HG02943 (cell line): ENCODE measurements around the gene TSSK6.

Experiments used
- ATAC-seq: cut with Tn5 transposase; IDR thresholded peaks from one replicate; pipeline ENCODE4 v1.9.1; 2021; ENCODE audit warnings: mild to moderate bottlenecking, low read depth, moderate library complexity; ENCODE audit not compliant: unreplicated experiment

The TSSK6 gene

GRCh38 chr19:19507354-19507753 lies 8.0 kb downstream of the TSSK6 start:
- ATAC-seq, result no peak

- ATAC-seq, result no peak
These were observed 8.8 kb downstream of the TSSK6 start for GRCh38 chr19:19506592-19506991.

GRCh38 chr19:19505669-19506326 lies 9.6 kb downstream of the TSSK6 start:
- ATAC-seq, result no peak

- no peak for ATAC-seq
These were observed 10.3 kb downstream of the TSSK6 start for GRCh38 chr19:19504754-19505668.

- ATAC-seq, result no peak
These were observed 12.3 kb downstream of the TSSK6 start for GRCh38 chr19:19502808-19503602.

- no peak for ATAC-seq
These were observed 13.1 kb downstream of the TSSK6 start for GRCh38 chr19:19502281-19502680.

- no peak for ATAC-seq
These were observed 13.6 kb downstream of the TSSK6 start for GRCh38 chr19:19501798-19502197.

- no peak for ATAC-seq
These were observed 14.2 kb downstream of the TSSK6 start for GRCh38 chr19:19500975-19501644.

GRCh38 chr19:19499272-19499995 lies 15.9 kb downstream of the TSSK6 start:
- no peak for ATAC-seq

GRCh38 chr19:19498255-19498991 lies 16.9 kb downstream of the TSSK6 start:
- ATAC-seq, result no peak

- no peak for ATAC-seq
These were observed 19.4 kb downstream of the TSSK6 start for GRCh38 chr19:19495614-19496603.

GRCh38 chr19:19493841-19494546 lies 21.4 kb downstream of the TSSK6 start:
- no peak for ATAC-seq

- ATAC-seq, result no peak
These were observed 23.2 kb downstream of the TSSK6 start for GRCh38 chr19:19492026-19492610.

GRCh38 chr19:19491321-19492025 lies 23.9 kb downstream of the TSSK6 start:
- no peak for ATAC-seq

- ATAC-seq, result no peak
These were observed 25.0 kb downstream of the TSSK6 start for GRCh38 chr19:19490214-19490968.

GRCh38 chr19:19489804-19490204 lies 25.5 kb downstream of the TSSK6 start:
- no peak for ATAC-seq
